Endodermal cell (in vitro differentiated cells): ENCODE data around the gene ENDOV. TPM values are rescaled to one million over a fixed set of nuclear protein-coding genes. Genes with fewer than 3 reads are reported as not detected.

Source experiments
- DNase-seq: peaks from one replicate; pipeline ENCODE4 v3.0.0-alpha.2; 2017
- H3K27ac ChIP-seq: 2 replicates; pipeline ENCODE4 v1.5.1; 2013; ENCODE audit warnings: mild to moderate bottlenecking, low read depth, low read length, moderate library complexity
- H3K27me3 ChIP-seq: 2 replicates; pipeline ENCODE4 v1.6.1; 2013; ENCODE audit warnings: mild to moderate bottlenecking, low read length, moderate library complexity; ENCODE audit not compliant: insufficient read depth, control insufficient read depth, poor library complexity, severe bottlenecking
- H3K36me3 ChIP-seq: 2 replicates; pipeline ENCODE4 v1.7.0; 2013; ENCODE audit warnings: mild to moderate bottlenecking, low read length, moderate library complexity; ENCODE audit not compliant: control insufficient read depth, insufficient read depth
- H3K4me1 ChIP-seq: one replicate; pipeline ENCODE4 v1.7.0; 2013; ENCODE audit warnings: low read length; ENCODE audit not compliant: control insufficient read depth, insufficient read depth
- H3K4me3 ChIP-seq: 2 replicates; pipeline ENCODE4 v1.5.1; 2013; ENCODE audit warnings: mild to moderate bottlenecking, low read length, moderate library complexity
- H3K9ac ChIP-seq: 2 replicates; pipeline ENCODE4 v1.6.1; 2013; ENCODE audit warnings: mild to moderate bottlenecking, low read length, moderate library complexity; ENCODE audit not compliant: poor library complexity, severe bottlenecking; ENCODE audit errors: extremely low read depth
- H3K9me3 ChIP-seq: 2 replicates; pipeline ENCODE4 v1.6.1; 2013; ENCODE audit warnings: mild to moderate bottlenecking, low read length, moderate library complexity; ENCODE audit not compliant: control insufficient read depth
- H3K27ac Mint-ChIP-seq: 2 replicates; pipeline ENCODE4 v1.8.0; 2020; ENCODE audit warnings: mixed read lengths
- H3K27me3 Mint-ChIP-seq: 2 replicates; pipeline ENCODE4 v1.8.0; 2021; ENCODE audit warnings: mild to moderate bottlenecking, mixed read lengths; ENCODE audit not compliant: insufficient read depth
- H3K36me3 Mint-ChIP-seq: 2 replicates; pipeline ENCODE4 v1.8.0; 2020; ENCODE audit warnings: low read depth, mixed read lengths
- H3K4me1 Mint-ChIP-seq: 2 replicates; pipeline ENCODE4 v1.8.0; 2020; ENCODE audit warnings: mixed read lengths
- H3K4me3 Mint-ChIP-seq: 2 replicates; pipeline ENCODE4 v1.8.0; 2020; ENCODE audit warnings: mild to moderate bottlenecking, moderate library complexity, mixed read lengths
- H3K9me3 Mint-ChIP-seq: 2 replicates; pipeline ENCODE4 v1.8.0; 2020; ENCODE audit warnings: mild to moderate bottlenecking, mixed read lengths
- CTCF ChIP-seq: fragments of 200-600 bp; sonication (generic); conservative IDR thresholded peaks from 2 replicates; pipeline ENCODE4 v1.5.0; 2021; ENCODE audit warnings: antibody characterized with exemption, mild to moderate bottlenecking
- WGBS, 2 experiments: methylation state at CpG; one replicate each; pipeline versions ENCODE4 v1.1.5 to v1.1.7; 2013; ENCODE audit warnings: missing lambda C conversion rate in 2 of 2, mixed read lengths in 1 of 2; ENCODE audit not compliant: insufficient coverage in 1 of 2, insufficient read length in 1 of 2; 5-methylcytosine and 5-hydroxymethylcytosine counted together
- total RNA-seq, 2 donors: library from RNA; stranded (reverse); fragmentation: NEBNext Ultra II Directional in 1 of 2; extraction: Animal tissue kit (Norgen Biotek cat#: 25700) in 1 of 2; gene quantifications; 2 replicates in 1 of 2; 3 replicates in 1 of 2; pipeline ENCODE4 v1.2.1, GENCODE V29; 2021

The ENDOV gene
- total RNA-seq, 2 donors from 2014 or later: 38.8 to 47.1 TPM

- Mint-ChIP-seq H3K4me1 (peaks cover 6% of the 10 kb centered on the region), H3K9me3 (no peaks in the 10 kb centered on the region), H3K27ac (no peak overlapping the region), H3K27me3 (peaks cover 1% of the 10 kb centered on the region), H3K4me3 (no peak overlapping the region), H3K36me3 (peaks cover 33% of the 10 kb centered on the region)
- WGBS, 2 experiments: 94 to 96% methylated on average over 11 of the region's 11 CpGs
- H3K27ac ChIP-seq: no peak overlapping the region
- no peaks in the 10 kb centered on the region for H3K9me3 ChIP-seq
- no peak overlapping the region for H3K4me3 ChIP-seq
- H3K9ac ChIP-seq: no peak overlapping the region
- H3K4me1 ChIP-seq: no peaks in the 10 kb centered on the region
- no peaks in the 10 kb centered on the region for H3K27me3 ChIP-seq
- H3K36me3 ChIP-seq: peaks cover 23% of the 10 kb centered on the region
- no peak for DNase-seq
- no peak for TF ChIP-seq CTCF
Measured at GRCh38 chr17:80419255-80419654, 4.3 kb downstream of the ENDOV start.

DNA sequence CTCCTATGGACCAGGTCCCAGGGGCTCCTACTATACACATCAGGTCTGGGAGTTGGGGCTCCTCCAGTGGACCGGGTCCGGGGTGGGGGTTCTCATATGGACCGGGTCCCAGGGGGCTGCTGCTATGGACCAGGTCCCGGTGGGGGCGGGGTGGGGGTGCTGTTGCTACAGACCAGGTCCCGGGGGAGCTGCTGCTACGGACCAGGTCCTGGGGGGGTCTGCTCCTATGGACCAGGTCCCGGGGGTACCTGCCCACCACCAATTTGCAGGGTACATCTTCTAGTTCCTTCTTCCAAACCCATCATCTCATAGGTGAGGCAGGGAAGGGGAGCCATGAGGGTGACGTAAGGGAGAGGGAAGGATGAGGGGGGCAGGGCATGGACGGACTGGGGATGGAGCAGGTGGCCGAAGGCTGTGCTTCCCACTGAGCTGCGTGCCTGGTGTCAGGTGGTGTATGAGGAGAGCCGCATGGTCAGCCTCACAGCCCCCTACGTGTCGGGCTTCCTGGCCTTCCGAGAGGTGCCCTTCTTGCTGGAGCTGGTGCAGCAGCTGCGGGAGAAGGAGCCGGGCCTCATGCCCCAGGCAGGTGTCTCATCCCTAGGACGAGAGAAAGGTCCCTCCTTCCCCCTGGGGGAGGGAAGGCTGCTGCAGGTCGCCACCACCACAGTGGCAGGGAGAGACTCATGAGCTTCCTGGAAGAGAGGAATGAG lies 6.6 kb downstream of the ENDOV start:
- H3K4me3 ChIP-seq: no peak overlapping the region
- H3K9ac ChIP-seq: no peak overlapping the region
- DNase-seq: no peak
- peaks cover 23% of the 10 kb centered on the region for H3K36me3 ChIP-seq
- WGBS, 2 experiments: 93 to 98% methylated on average over 6 to 20 of the region's 20 CpGs
- TF ChIP-seq CTCF: no peak
- H3K27ac ChIP-seq: no peak overlapping the region
- no peak overlapping the region for H3K4me3 Mint-ChIP-seq
- no peaks in the 10 kb centered on the region for H3K4me1 ChIP-seq
- H3K4me1 Mint-ChIP-seq: no peaks in the 10 kb centered on the region
- no peaks in the 10 kb centered on the region for H3K27me3 Mint-ChIP-seq
- no peaks in the 10 kb centered on the region for H3K9me3 Mint-ChIP-seq
- H3K9me3 ChIP-seq: no peaks in the 10 kb centered on the region
- H3K27me3 ChIP-seq: no peaks in the 10 kb centered on the region
- no peak overlapping the region for H3K27ac Mint-ChIP-seq
- H3K36me3 Mint-ChIP-seq: peaks cover 30% of the 10 kb centered on the region

DNA sequence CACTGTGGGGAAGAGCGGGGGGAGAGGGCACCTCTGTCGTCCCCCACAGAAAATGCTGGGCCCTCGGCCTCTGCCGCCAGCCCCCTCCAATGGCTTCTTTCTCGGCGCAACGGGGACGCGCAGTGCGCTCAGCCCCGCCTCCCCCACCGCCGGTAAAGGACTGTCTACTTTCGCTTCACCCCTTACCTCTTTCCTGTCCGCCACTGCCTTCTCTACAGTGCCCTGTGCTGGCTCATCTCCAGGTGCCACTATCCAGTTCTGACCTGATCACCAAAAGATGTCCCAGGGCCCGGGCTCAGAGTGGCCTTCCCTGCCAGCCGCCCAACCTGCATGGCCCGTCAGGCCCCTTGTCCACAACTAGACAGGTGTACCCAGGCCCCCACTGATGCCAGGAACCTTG lies 7.3 kb downstream of the ENDOV start:
- DNase-seq: no peak
- H3K36me3 Mint-ChIP-seq: peaks cover 25% of the 10 kb centered on the region
- Histone ChIP-seq H3K4me1 (peaks cover 3% of the 10 kb centered on the region), H3K9ac (no peak overlapping the region), H3K36me3 (peaks cover 17% of the 10 kb centered on the region), H3K4me3 (no peak overlapping the region), H3K27ac (no peak overlapping the region), H3K27me3 (no peaks in the 10 kb centered on the region), H3K9me3 (no peaks in the 10 kb centered on the region)
- H3K27me3 Mint-ChIP-seq: no peaks in the 10 kb centered on the region
- no peak for TF ChIP-seq CTCF
- H3K4me3 Mint-ChIP-seq: no peak overlapping the region
- no peaks in the 10 kb centered on the region for H3K9me3 Mint-ChIP-seq
- WGBS, 2 experiments: 93 to 97% methylated on average over 17 to 18 of the region's 18 CpGs
- no peak overlapping the region for H3K27ac Mint-ChIP-seq
- peaks cover 4% of the 10 kb centered on the region for H3K4me1 Mint-ChIP-seq
